ENCODE measurements around the gene GPR84. TPM values are rescaled to one million over a fixed set of nuclear protein-coding genes. Genes with fewer than 3 reads are reported as not detected.

GPR84 gene
- total RNA-seq, 3 donors from 2014 or later: 0.60 to 1.7 TPM; not detected in 1

- Histone ChIP-seq H3K4me3 (no peak overlapping the region), H3K36me3 (ENCODE audit: low read depth) (no peaks in the 10 kb centered on the region), H3K9me3 (no peaks in the 10 kb centered on the region), H3K4me1 (ENCODE audit: low read depth) (peaks cover 16% of the 10 kb centered on the region)
- ATAC-seq: no peak
- no peak for TF ChIP-seq CTCF (IDR thresholded peaks at IDR 0.05)
- intact Hi-C loops (cut with DNase I, micrococcal nuclease): no loop called here
- peak in 2 of 3 donors; percentile 43 to 71 for DNase-seq
These were observed 7.2 kb upstream of the GPR84 start for GRCh38 chr12:54371328-54372112.

- H3K4me1 ChIP-seq (ENCODE audit: low read depth): peaks cover 16% of the 10 kb centered on the region
- DNase-seq: peak; percentile 74 to 87 (median 86)
- peak; percentile 91 for TF ChIP-seq CTCF (IDR thresholded peaks at IDR 0.05)
- peak; percentile 89 for ATAC-seq
- H3K4me3 ChIP-seq: no peak overlapping the region
- intact Hi-C loops (cut with DNase I, micrococcal nuclease): no loop called here
- H3K36me3 ChIP-seq (ENCODE audit: low read depth): no peaks in the 10 kb centered on the region
- no peaks in the 10 kb centered on the region for H3K9me3 ChIP-seq
These were observed 6.0 kb upstream of the GPR84 start for GRCh38 chr12:54370171-54370730.

GRCh38 chr12:54369597-54370131, 5.4 kb upstream of the GPR84 start:
- no peak for TF ChIP-seq CTCF (IDR thresholded peaks at IDR 0.05)
- ATAC-seq (no peak), DNase-seq (no peak)
- Histone ChIP-seq H3K9me3 (no peaks in the 10 kb centered on the region), H3K36me3 (ENCODE audit: low read depth) (no peaks in the 10 kb centered on the region), H3K4me3 (no peak overlapping the region), H3K4me1 (ENCODE audit: low read depth) (peaks cover 16% of the 10 kb centered on the region)
- intact Hi-C loops (cut with DNase I, micrococcal nuclease): loop anchor here in 1 of 2 donors (10.0 kb wide), 1 partner anchor 145 kb away; no protein-coding TSS in a partner anchor

- peaks cover 16% of the 10 kb centered on the region for H3K4me1 ChIP-seq (ENCODE audit: low read depth)
- peak; percentile 81 for ATAC-seq
- H3K36me3 ChIP-seq (ENCODE audit: low read depth): no peaks in the 10 kb centered on the region
- H3K4me3 ChIP-seq: no peak overlapping the region
- peak; percentile 76 for TF ChIP-seq CTCF (IDR thresholded peaks at IDR 0.05)
- H3K9me3 ChIP-seq: no peaks in the 10 kb centered on the region
- intact Hi-C loops (cut with DNase I, micrococcal nuclease): loop anchor here in 1 of 2 donors (10.0 kb wide), 1 partner anchor 144 kb away; no protein-coding TSS in a partner anchor
- DNase-seq: peak; percentile 90 to 93 (median 91)
These were observed 4.7 kb upstream of the GPR84 start for GRCh38 chr12:54368709-54369596.

GRCh38 chr12:54368025-54368708, 3.9 kb upstream of the GPR84 start:
- DNase-seq (no peak), ATAC-seq (no peak)
- TF ChIP-seq CTCF (IDR thresholded peaks at IDR 0.05): no peak
- peaks cover 16% of the 10 kb centered on the region for H3K4me1 ChIP-seq (ENCODE audit: low read depth)
- intact Hi-C loops (cut with DNase I, micrococcal nuclease): loop anchor here in 1 of 2 donors (10.0 kb wide), 1 partner anchor 143 kb away; no protein-coding TSS in a partner anchor
- H3K9me3 ChIP-seq: no peaks in the 10 kb centered on the region
- no peak overlapping the region for H3K4me3 ChIP-seq
- H3K36me3 ChIP-seq (ENCODE audit: low read depth): no peaks in the 10 kb centered on the region

Measured in mucosa of descending colon (tissue), 3 donors.